GM18508 (cell line): ENCODE data around the gene BTNL3.
A peak's percentile ranks its signal among the peaks of the same experiment; 100 is the strongest.
"Not testable (repeated sequence)": the region's sequence is repeated elsewhere in the genome, so short reads cannot be mapped to it uniquely, and the experiment has no call there.

Source experiments
- ATAC-seq: cut with Tn5 transposase; IDR thresholded peaks from one replicate; pipeline ENCODE4 v1.9.1; 2021; ENCODE audit warnings: moderate number of reproducible peaks; ENCODE audit not compliant: insufficient read depth, unreplicated experiment

Gene BTNL3, protein sequence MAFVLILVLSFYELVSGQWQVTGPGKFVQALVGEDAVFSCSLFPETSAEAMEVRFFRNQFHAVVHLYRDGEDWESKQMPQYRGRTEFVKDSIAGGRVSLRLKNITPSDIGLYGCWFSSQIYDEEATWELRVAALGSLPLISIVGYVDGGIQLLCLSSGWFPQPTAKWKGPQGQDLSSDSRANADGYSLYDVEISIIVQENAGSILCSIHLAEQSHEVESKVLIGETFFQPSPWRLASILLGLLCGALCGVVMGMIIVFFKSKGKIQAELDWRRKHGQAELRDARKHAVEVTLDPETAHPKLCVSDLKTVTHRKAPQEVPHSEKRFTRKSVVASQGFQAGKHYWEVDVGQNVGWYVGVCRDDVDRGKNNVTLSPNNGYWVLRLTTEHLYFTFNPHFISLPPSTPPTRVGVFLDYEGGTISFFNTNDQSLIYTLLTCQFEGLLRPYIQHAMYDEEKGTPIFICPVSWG

DNA sequence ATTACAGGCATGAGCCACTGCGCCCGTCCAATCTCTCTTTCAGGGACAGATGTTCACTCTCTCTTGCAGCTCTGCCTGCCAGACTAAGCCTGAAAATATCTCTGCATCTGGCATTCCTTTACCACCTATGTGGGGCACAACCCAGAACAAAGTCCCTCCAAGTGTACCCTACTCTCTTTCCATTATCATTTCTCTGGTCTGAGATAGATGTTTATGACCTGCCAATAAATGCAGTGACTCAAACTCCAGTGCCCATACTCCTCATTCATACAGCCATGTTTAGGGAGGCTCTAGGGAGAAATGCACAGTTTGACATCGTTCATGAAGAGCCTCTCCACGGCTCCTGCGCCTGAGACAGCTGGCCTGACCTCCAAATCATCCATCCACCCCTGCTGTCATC is at the start of gene BTNL3:
Gene BTNL3 (plus strand): TSS at position 255 of the 400 bp plus-strand sequence. CDS start 183 bp downstream, outside the sequence.
- no peak for ATAC-seq

DNA sequence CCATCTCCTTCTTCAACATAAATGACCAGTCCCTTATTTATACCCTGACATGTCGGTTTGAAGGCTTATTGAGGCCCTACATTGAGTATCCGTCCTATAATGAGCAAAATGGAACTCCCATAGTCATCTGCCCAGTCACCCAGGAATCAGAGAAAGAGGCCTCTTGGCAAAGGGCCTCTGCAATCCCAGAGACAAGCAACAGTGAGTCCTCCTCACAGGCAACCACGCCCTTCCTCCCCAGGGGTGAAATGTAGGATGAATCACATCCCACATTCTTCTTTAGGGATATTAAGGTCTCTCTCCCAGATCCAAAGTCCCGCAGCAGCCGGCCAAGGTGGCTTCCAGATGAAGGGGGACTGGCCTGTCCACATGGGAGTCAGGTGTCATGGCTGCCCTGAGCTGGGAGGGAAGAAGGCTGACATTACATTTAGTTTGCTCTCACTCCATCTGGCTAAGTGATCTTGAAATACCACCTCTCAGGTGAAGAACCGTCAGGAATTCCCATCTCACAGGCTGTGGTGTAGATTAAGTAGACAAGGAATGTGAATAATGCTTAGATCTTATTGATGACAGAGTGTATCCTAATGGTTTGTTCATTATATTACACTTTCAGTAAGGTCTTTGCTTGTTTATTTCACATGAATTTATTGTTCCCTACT is 38.2 kb upstream of the BTNL3 start:
- no peak for ATAC-seq

DNA sequence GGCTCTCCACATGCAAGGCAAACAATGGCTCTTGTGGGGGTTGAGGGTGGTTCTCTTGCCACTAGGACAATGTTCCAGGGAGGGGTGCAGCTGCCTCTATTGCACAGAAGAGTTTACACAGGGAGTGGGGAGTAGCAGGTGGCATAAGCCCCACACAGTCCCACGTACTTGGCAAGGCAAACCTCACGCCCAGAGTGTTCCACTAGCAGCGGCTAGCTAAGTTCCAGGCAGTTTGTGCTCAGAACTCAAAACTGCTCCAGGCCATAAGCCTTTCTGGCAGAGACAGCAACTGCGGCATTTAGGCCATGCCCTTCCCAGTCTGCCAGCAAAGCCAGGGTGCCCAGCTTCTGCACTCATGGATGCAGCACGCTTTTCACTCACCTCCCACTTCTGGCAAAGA is 29.0 kb upstream of the BTNL3 start:
- ATAC-seq, result no peak

DNA sequence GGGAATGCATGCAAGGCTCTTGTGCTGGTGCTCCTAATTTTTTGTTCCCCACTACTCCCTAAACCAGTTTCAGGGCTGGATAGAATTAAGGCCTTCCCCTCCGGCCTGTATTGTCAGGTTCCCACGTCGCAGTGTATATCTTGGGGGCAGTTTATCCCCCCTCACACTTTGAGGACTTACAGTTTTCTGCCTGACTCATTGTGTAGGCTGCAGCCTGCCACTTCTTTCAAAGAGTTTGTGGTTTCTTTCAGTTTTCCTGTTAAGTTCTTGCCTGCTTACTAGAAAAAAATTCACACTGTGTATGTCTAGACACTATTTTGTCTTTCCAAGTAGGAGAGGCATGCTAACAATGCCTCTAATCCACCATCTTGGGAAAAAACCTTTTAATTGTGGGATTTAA is 28.4 kb upstream of the BTNL3 start:
- ATAC-seq, result no peak

DNA sequence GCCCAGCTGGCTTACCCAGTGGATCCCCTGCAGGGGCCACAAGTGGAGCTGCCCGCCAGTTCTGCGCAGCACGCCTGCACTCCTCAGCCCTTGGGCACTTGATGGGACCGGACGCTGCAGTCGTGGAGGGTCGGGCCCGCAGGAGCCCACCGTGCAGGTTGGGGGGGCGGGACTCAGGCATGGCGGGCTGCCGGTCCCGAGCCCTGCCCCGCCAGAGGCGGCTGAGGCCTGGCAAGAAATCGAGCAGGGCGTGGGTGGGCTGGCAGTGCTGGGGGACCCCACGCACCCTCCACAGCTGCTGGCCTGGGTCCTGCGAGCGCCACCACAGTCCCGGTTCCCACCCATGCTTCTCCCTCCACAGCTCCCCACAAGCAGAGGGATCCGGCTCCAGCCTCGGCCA is 19.2 kb upstream of the BTNL3 start:
- ATAC-seq, result no peak

DNA sequence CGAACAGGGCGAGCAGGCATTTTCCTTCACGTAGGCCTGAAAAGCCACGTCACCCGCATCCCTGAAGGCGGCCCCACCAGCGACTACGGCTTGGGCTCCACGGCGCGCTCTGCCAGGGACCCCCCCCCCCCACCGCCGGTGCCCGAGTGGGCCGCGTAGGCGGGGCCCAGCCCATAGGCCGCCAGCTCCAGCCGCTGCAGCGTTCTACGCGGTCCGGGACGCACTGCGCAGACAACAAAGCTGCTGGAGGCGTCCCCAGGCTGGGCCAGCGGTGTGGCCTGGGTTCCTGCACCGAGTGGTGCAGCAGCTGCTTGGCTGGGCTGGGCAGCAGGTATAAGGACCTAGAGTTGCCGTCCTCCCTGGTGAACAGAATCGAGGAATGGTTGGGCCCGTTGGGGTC is 18.3 kb upstream of the BTNL3 start:
- no peak for ATAC-seq

DNA sequence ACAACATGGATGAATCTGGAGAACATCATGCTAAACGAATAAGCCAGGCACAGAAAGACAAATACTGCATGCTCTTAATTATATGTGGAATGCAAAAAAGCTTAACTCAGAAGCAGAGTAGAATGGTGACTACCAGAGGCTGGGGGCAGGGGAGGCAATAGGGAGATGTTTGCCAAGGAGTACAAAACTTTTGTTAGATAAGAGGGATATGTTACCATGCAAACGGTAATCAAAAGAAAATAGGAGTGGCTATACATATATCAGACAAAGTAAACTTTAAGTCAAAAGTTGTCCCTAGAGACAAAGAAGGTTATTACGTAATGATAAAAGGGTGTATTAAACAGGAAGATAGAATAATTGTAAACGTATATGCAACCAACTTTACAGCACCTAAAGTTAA is 17.8 kb upstream of the BTNL3 start:
- no peak for ATAC-seq

DNA sequence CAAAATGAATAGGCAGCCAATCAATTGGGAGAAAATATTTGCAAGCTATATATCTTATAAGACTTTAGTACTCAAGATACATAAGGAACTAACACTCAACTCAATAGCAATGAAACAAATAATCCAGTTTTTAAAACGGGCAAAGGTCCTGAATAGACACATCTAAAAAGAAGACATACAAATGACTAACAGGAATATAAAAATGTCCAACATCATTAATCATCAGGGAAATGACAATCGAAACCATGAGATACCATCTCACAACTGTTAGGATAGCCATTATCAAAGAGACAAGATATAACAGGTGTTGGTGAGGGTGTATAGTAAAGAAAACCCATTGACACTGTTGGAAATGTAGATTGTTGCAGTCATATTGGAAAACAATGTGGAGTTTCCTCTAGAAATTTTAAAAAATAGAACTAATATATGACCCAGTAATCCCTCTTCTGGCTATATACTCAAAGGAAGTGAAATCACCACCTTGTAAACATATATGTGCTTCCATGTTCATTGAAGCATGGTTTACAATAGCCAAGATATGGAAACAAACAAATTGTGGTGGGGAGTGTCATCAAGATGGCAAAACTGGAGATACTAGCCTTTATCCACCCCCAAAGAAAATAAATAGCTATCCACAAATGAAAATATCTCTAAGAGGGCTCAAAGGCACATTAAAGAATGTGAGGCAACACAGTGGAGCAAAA is 13.9 kb upstream of the BTNL3 start:
- ATAC-seq, result no peak

DNA sequence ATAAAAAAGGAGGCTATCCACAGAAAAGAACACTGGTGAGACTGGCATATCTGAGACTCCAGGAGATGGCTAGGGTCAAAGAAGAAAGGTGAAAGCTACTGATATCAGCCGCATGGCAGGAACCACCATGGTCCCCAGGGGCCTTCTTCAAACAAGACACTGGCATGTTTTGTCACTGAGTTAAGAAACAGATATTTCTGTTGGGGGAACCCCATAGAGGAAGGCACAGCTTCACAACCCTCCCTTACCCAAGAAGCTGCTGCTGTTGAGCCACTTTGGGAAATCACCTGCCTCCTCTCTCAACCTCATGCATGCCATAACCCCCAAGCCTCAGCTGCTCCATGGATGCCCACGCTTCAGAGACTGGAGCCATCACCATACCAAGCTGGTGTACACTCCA is 13.3 kb upstream of the BTNL3 start:
- peak; percentile 95 for ATAC-seq

DNA sequence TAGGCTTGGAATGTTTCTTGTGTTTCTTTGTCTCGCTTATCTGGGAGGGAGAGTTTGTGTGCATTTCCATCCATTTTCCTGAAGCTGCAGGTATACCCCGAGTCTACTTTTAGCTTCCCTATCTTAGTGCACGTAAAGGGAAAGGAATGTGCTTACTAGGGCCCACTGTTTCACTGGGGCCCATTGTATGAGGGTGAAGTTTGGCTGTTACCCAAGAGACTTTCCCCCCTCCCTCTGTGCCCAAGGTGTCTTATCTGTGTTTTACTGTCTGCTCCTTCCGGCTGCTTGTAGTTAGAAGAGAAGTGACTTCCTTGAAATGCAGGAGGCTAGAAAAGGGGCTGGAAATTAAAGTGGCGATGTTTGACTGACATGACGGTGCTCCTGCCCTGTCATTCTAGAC is 12.1 kb upstream of the BTNL3 start:
- no peak for ATAC-seq

DNA sequence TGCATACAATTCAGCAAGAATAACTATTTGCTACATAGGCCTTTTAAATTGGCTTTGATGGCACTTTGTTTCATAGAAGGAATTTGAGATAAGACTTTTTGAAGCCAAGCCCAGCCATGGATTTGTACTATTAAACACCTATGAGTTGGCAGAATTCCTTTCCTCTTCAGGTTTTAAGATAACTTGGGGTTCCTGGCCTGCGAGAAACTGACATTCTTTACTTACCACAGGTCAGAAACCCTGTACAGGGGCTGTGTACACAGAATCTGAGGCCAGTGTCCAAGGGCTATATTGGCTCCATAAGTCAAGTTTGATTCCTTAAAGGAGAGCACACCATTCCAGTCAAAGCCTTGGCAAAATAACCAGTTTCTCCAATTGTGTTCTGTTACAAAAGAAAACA is 10.8 kb upstream of the BTNL3 start:
- no peak for ATAC-seq

DNA sequence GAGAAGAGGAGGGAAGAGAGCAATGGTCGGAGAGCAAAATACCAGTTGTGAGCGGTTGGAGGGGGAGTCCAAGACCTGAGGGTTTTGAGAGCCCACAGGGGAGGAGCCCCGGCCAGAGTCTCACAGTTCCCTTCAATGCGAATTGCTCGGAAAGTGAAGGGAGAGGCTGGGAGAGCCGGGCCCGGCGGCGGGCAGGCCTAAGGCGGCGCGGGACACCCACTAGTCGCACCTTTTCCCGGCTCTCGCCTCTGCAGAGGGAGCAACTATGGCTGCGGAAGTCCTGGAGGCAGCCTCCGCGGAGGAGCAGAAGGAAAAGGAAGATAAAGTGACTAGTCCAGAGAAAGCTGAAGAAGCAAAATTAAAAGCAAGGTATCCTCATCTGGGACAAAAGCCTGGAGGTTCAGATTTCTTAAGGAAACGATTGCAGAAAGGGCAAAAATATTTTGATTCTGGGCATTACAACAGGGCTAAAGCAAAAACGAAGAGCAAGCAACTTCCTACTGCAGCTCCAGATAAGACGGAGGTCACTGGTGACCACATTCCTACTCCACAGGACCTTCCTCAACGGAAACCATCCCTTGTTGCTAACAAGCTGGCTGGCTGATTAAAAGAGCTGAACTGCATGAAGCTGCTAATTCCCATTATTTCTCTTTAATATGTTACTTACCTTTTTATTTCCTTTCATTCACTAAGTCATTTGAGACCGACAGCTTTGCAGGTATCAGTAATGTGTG is 6.5 kb upstream of the BTNL3 start:
- ATAC-seq, result no peak

DNA sequence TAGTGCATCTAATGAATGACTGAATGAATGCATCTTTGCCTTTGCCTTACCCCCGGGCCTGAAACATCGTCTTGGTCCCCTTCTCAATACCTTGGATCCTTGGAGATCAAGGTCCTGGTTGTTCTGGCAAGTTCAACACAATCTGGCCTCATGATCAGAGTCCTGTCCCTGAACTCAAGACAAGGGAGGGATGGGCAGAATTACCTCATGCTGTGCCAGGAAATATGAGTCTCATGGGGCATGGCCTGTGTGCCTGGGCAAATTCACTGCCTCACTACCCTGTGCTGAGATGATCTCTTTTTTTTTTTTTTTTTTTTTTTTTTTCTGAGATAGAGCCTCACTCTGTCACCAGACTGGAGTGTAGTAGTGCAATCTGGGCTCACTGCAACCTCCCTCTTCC is 630 bp upstream of the BTNL3 start:
- no peak for ATAC-seq

DNA sequence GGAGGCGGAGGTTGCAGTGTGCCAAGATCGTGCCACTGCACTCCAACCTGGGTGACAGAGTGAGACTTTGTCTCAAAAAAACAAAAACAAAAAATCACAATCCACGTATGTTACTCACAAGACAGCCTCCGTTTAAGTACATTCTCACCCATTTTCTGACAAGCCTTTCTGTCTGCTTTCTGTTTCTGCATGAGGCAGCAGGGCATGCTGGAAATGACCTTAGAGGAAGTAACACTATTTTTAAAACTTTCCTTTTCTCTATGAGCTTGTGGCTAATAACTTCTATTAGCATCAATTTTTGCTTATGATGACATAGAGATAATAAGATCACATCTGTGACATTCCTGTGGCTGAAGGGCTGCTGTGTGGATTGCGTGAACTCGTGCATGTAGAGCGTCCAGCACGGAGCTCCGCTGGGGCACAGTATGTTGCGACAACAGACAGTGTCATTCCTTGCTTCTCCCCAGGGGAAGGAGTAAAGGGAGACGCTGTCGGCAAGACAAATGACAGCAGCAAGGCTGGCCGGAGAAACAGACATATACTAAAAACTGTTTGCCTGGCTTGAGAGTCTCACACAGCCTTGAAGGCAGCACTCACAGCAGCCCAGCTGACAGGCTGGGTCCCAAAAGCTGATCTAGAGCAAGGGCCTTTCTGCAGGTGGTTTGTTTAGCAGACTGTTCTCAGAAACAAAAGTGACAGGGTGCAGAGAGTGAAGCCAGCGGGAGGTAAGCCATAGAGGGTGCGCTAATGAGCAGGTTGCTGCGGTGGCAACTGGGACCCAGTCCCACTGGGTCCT is 1.6 kb downstream of the BTNL3 start:
- no peak for ATAC-seq

DNA sequence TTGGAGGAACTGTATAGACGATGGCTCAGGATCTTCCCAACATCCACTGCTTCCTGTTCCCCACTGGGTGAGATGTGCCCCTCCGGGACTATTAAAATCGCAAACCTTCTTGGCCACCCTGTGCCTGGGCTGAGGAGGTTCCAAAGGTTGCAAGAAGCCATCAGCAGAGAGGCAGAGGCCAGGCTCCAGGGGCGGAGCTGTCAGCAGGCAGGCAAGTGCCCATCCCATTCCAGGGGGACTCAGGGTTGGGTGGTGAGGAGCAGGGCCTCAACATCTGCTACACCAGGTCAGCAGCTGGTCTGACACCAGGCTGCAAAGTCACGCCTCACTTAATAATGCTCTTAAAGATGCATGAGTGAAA is 2.2 kb downstream of the BTNL3 start:
- ATAC-seq, result no peak

DNA sequence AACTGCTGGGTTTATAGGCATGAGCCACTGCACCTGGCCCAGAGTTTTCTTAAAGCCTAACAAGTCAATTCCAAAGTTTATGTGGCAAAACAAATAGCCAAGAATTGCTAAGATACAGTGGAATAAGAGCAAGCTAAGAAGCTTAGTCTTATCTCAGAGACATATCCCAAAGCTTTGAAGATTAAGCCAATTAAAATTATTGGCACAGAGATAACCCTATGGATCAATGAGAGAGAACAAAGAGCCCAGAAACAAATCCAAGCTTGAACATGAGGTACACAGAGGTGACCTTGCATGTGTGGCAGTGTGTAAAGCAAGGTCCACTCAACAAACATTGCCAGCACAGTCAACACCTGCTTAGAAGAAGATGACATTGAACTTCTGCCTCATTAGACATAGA is 13.3 kb downstream of the BTNL3 start:
- no peak for ATAC-seq

DNA sequence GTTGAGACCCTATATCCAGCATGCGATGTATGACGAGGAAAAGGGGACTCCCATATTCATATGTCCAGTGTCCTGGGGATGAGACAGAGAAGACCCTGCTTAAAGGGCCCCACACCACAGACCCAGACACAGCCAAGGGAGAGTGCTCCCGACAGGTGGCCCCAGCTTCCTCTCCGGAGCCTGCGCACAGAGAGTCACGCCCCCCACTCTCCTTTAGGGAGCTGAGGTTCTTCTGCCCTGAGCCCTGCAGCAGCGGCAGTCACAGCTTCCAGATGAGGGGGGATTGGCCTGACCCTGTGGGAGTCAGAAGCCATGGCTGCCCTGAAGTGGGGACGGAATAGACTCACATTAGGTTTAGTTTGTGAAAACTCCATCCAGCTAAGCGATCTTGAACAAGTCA is 17.1 kb downstream of the BTNL3 start:
- ATAC-seq, result no peak

DNA sequence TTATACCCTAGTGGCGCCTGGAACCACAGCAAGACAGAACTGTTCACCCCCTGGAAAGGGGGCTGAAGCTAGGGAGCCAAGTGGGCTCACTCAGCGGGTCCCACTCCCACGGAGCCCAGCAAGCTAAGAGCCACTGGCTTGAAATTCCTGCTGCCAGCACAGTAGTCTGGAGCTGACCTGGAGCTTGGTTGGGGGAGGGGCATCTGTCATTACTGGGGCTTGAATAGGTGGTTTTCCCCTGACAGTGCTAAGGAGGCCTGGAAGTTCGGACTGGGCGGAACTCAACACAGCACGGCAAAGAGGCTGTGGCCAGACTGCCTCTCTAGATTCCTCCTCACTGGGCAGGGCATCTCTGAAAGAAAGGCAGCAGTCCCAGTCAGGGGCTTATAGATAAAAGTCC is 19.5 kb downstream of the BTNL3 start:
- no peak for ATAC-seq

DNA sequence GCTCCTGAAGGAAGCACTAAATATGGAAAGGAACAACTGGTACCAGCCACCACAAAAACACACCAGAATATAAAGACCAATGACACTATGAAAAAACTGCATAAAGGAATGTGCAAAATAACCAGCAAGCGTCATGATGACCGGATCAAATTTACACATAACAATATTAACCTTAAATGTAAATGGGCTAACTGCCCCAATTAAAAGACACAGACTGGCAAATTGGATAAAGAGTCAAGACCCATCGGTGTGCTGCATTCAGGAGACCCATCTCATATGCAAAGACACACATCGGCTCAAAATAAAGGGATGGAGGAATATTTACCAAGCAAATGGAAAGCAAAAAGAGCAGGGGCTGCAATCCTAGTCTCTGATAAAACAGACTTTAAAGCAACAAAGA is 21.4 kb downstream of the BTNL3 start:
- not testable (repeated sequence) for ATAC-seq

DNA sequence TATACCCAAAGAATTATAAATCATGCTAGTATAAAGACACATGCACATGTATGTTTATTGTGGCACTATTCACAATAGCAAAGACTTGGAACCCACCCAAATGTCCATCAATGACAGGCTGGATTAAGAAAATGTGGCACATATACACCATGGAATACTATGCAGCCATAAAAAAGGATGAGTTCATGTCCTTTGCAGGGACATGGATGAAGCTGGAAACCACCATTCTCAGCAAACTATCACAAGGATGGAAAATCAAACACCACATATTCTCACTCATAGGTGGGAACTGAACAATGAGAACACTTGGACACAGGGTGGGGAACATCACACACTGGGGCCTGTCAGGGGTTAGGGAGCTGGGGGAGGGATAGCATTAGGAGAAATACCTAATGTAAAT is 26.0 kb downstream of the BTNL3 start:
- ATAC-seq, result not testable (repeated sequence)
